Fibroblast of gingiva (primary cell): ENCODE measurements around the gene SH3GLB1.

Experiments used
- DNase-seq: peaks from one replicate; pipeline ENCODE4 v3.0.0-alpha.2; 2011; ENCODE audit warnings: low read depth

SH3GLB1 gene

GRCh38 chr1:86733340-86733739, 29.0 kb downstream of the SH3GLB1 start:
- no peak for DNase-seq

GRCh38 chr1:86739648-86740509, 35.5 kb downstream of the SH3GLB1 start:
- DNase-seq = no peak

GRCh38 chr1:86741947-86742572, 37.7 kb downstream of the SH3GLB1 start:
- DNase-seq = no peak

GRCh38 chr1:86747304-86747703, 42.9 kb downstream of the SH3GLB1 start:
- no peak for DNase-seq

GRCh38 chr1:86748622-86749373, 44.4 kb downstream of the SH3GLB1 start:
- no peak for DNase-seq

- no peak for DNase-seq
These were observed 45.7 kb downstream of the SH3GLB1 start for GRCh38 chr1:86750076-86750475.

- no peak for DNase-seq
These were observed 46.2 kb downstream of the SH3GLB1 start for GRCh38 chr1:86750530-86750929.

GRCh38 chr1:86751923-86752322, 47.5 kb downstream of the SH3GLB1 start:
- no peak for DNase-seq

GRCh38 chr1:86753700-86754099, 49.3 kb downstream of the SH3GLB1 start:
- DNase-seq = no peak

GRCh38 chr1:86754265-86754974, 50.0 kb downstream of the SH3GLB1 start:
- DNase-seq = no peak

- no peak for DNase-seq
These were observed 51.7 kb downstream of the SH3GLB1 start for GRCh38 chr1:86756062-86756406.

- DNase-seq = peak; percentile 88
These were observed 53.1 kb downstream of the SH3GLB1 start for GRCh38 chr1:86757272-86757984.

- DNase-seq = no peak
These were observed 54.2 kb downstream of the SH3GLB1 start for GRCh38 chr1:86758570-86758969.

- DNase-seq = no peak
These were observed 55.8 kb downstream of the SH3GLB1 start for GRCh38 chr1:86760199-86760598.

GRCh38 chr1:86762336-86762735, 58.0 kb downstream of the SH3GLB1 start:
- DNase-seq = no peak

- no peak for DNase-seq
These were observed 60.1 kb downstream of the SH3GLB1 start for GRCh38 chr1:86764523-86764922.

GRCh38 chr1:86765073-86765472, 60.7 kb downstream of the SH3GLB1 start:
- DNase-seq = no peak

GRCh38 chr1:86765674-86766073, 61.3 kb downstream of the SH3GLB1 start:
- DNase-seq = no peak

- no peak for DNase-seq
These were observed 64.2 kb downstream of the SH3GLB1 start for GRCh38 chr1:86768554-86768953.

- no peak for DNase-seq
These were observed 64.7 kb downstream of the SH3GLB1 start for GRCh38 chr1:86769065-86769464.
